Endothelial cell of umbilical vein (primary cell): ENCODE data around the gene CHST8. TPM values are rescaled to one million over a fixed set of nuclear protein-coding genes. Genes with fewer than 3 reads are reported as not detected.

Experiments
- BruUV-seq: library from RNA; stranded (reverse); fragments of 400-500 nt; replicated peaks from 2 replicates; lab custom pipeline; 2021; lab: Mats Ljungman, UMichigan
- CTCF ChIA-PET: fragments of 300-600, 350-600 bp; sonication (Branson Sonifier 250); formaldehyde crosslinking; loops from one replicate; lab custom pipeline; 2021; ENCODE audit warnings: antibody characterized with exemption, inconsistent platforms; lab: Charles Lee
- POLR2A ChIA-PET: fragments of 300-600, 350-600 bp; sonication (Branson Sonifier 250); formaldehyde crosslinking; loops from one replicate; lab custom pipeline; 2021; ENCODE audit warnings: antibody characterized with exemption, inconsistent platforms; lab: Charles Lee
- DNase-seq: peaks from one replicate; pipeline ENCODE4 v3.0.0-alpha.2; 2011; ENCODE audit warnings: low read depth, low spot score
- FAIRE-seq: peaks from 2 replicates; lab custom pipeline; 2011; peaks lifted over from hg19 to GRCh38; lab: Jason Lieb, UNC
- H2AFZ ChIP-seq: 2 replicates; pipeline ENCODE4 v1.6.0; 2012; ENCODE audit warnings: low read depth, low read length, control low read depth, inconsistent platforms
- H3K27ac ChIP-seq: 2 replicates; pipeline ENCODE4 v1.5.1; 2011; ENCODE audit warnings: low read depth, mild to moderate bottlenecking, control low read depth, low read length, moderate library complexity; ENCODE audit not compliant: insufficient read depth
- H3K27me3 ChIP-seq, 2 experiments: 2 replicates each; pipeline versions ENCODE4 v1.6.0 to v1.6.1; 2011; ENCODE audit warnings: low read length in 2 of 2, mixed read lengths in 1 of 2; ENCODE audit not compliant: control insufficient read depth in 2 of 2, insufficient read depth in 2 of 2
- H3K36me3 ChIP-seq, 2 experiments: 2 replicates in 1 of 2; 3 replicates in 1 of 2; pipeline ENCODE4 v1.5.1; 2011; ENCODE audit warnings: low read length in 2 of 2, mild to moderate bottlenecking in 1 of 2, moderate library complexity in 1 of 2; ENCODE audit not compliant: control insufficient read depth in 2 of 2, insufficient read depth in 2 of 2; ENCODE audit errors: extremely low read depth in 1 of 2
- H3K4me1 ChIP-seq: 3 replicates; pipeline ENCODE4 v1.5.1; 2011; ENCODE audit warnings: mild to moderate bottlenecking, low read length; ENCODE audit not compliant: control insufficient read depth, insufficient read depth; ENCODE audit errors: extremely low read depth
- H3K4me2 ChIP-seq: 2 replicates; pipeline ENCODE4 v1.6.1; 2011; ENCODE audit warnings: low read length, control low read depth, mixed read lengths; ENCODE audit not compliant: insufficient read depth
- H3K4me3 ChIP-seq, 3 experiments: fragments of 200-600 bp in 1 of 3; sonication (generic), shearing (Covaris generic) in 1 of 3; replicated peaks in 1 of 3; 2 replicates each; pipeline ENCODE4 v1.5.1; 2011 to 2016; ENCODE audit warnings: control low read depth in 3 of 3, low read length in 3 of 3, mild to moderate bottlenecking in 2 of 3, inconsistent platforms in 1 of 3, low read depth in 1 of 3, moderate library complexity in 1 of 3; ENCODE audit not compliant: insufficient read depth in 1 of 3
- H3K79me2 ChIP-seq: 2 replicates; pipeline ENCODE4 v1.6.0; 2012; ENCODE audit warnings: low read length, inconsistent platforms; ENCODE audit not compliant: control insufficient read depth, insufficient read depth
- H3K9ac ChIP-seq: replicated peaks from 2 replicates; pipeline ENCODE3; 2011; ENCODE audit warnings: low read length, control low read depth; ENCODE audit not compliant: insufficient read depth; ENCODE audit errors: extremely low read depth
- H3K9me1 ChIP-seq: replicated peaks from 3 replicates; pipeline ENCODE4 v1.6.0; 2011; ENCODE audit warnings: mild to moderate bottlenecking, low read length; ENCODE audit not compliant: control insufficient read depth, insufficient read depth; ENCODE audit errors: extremely low read depth
- H3K9me3 ChIP-seq: replicated peaks from 2 replicates; pipeline ENCODE4 v1.5.1; 2012; ENCODE audit warnings: low read length, inconsistent platforms; ENCODE audit not compliant: control insufficient read depth, insufficient read depth
- H4K20me1 ChIP-seq: replicated peaks from 2 replicates; pipeline ENCODE3; 2011; ENCODE audit warnings: mild to moderate bottlenecking, low read length; ENCODE audit not compliant: control insufficient read depth, insufficient read depth; ENCODE audit errors: extremely low read depth
- CTCF ChIP-seq, 2 donors: IDR thresholded peaks; 1 replicate in 1 of 2; 2 replicates in 1 of 2; pipeline ENCODE4 v1.5.1; 2011; ENCODE audit warnings: low read length in 2 of 2, mild to moderate bottlenecking in 2 of 2, moderate library complexity in 2 of 2, control low read depth in 1 of 2, inconsistent platforms in 1 of 2, low read depth in 1 of 2; ENCODE audit not compliant: insufficient read depth in 1 of 2; ENCODE audit errors: extremely low read depth in 1 of 2
- EZH2 ChIP-seq: IDR thresholded peaks from 2 replicates; pipeline ENCODE4 v1.6.1; 2012; ENCODE audit warnings: borderline replicate concordance, low read depth, mild to moderate bottlenecking, moderate library complexity, low read length, inconsistent platforms; ENCODE audit not compliant: severe bottlenecking
- FOS ChIP-seq: IDR thresholded peaks from 2 replicates; pipeline ENCODE4 v1.6.1; 2011; ENCODE audit warnings: mild to moderate bottlenecking, low read length, moderate library complexity, borderline replicate concordance; ENCODE audit not compliant: insufficient read depth
- GATA2 ChIP-seq: IDR thresholded peaks from 2 replicates; pipeline ENCODE4 v1.7.0; 2011; ENCODE audit warnings: low read depth, mild to moderate bottlenecking, moderate library complexity, mixed read lengths, low read length; ENCODE audit not compliant: insufficient read length, insufficient read depth
- JUN ChIP-seq: IDR thresholded peaks from 2 replicates; pipeline ENCODE4 v1.6.1; 2011; ENCODE audit warnings: borderline replicate concordance, low read depth; ENCODE audit not compliant: insufficient read length, insufficient read depth
- MAX ChIP-seq: IDR thresholded peaks from 2 replicates; pipeline ENCODE4 v1.6.1; 2011; ENCODE audit not compliant: insufficient read depth, insufficient read length
- MYC ChIP-seq: IDR thresholded peaks from one replicate; pipeline ENCODE4 v1.6.1; 2011; ENCODE audit warnings: mild to moderate bottlenecking, low read depth, low read length
- POLR2A ChIP-seq: IDR thresholded peaks from 2 replicates; pipeline ENCODE4 v1.6.1; 2012; ENCODE audit warnings: low read depth, mild to moderate bottlenecking, control low read depth, low read length
- POLR2AphosphoS5 ChIP-seq: IDR thresholded peaks from 2 replicates; pipeline ENCODE4 v1.6.1; 2012; ENCODE audit warnings: low read depth, mild to moderate bottlenecking, control low read depth, low read length, moderate library complexity; ENCODE audit not compliant: insufficient read depth
- dilution Hi-C: fragments of 300-500 bp; cut with MboI; formaldehyde crosslinking; loops from one replicate; pipeline ENCODE4 v1.15.0; 2019; ENCODE audit warnings: low sequenced_read_pairs; ENCODE audit not compliant: extremely low pct_ligation_motif_present
- intact Hi-C: fragments of 100-400 bp; cut with micrococcal nuclease; formaldehyde crosslinking; loops from one replicate; pipeline ENCODE4 v1.10.0; 2022
- polyA plus RNA-seq, 4 experiments: library from polyadenylated mRNA; depleted of rRNA in 3 of 4; stranded (reverse) in 3 of 4; unstranded in 1 of 4; fragments of >200 nt; gene quantifications; 2 replicates each; pipeline versions ENCODE4 v1.2.1 to v1.2.3, GENCODE V29; 2011 to 2012; ENCODE audit warnings: missing spikeins in 1 of 4
- total RNA-seq: library from RNA; stranded (reverse); gene quantifications from 2 replicates; pipeline ENCODE4 v1.2.3, GENCODE V29; 2021

The CHST8 gene
- total and polyA plus RNA-seq, 2 donors (not counting 3 experiments of a cell fraction or from before 2014, with no cell fraction given), result not detected

GRCh38 chr19:33659835-33660234, 38.1 kb downstream of the CHST8 start:
- Histone ChIP-seq H3K36me3 (no peaks in the 10 kb centered on the region), H3K27me3 (no peaks in the 10 kb centered on the region), H2AFZ (no peak overlapping the region), H3K27ac (no peak overlapping the region), H3K79me2 (no peaks in the 10 kb centered on the region), H4K20me1 (no peaks in the 10 kb centered on the region), H3K4me2 (no peak overlapping the region), H3K4me1 (no peaks in the 10 kb centered on the region), H3K9me3 (no peaks in the 10 kb centered on the region), H3K9ac (no peak overlapping the region), H3K4me3 (no peak overlapping the region), H3K9me1 (no peaks in the 10 kb centered on the region)
- dilution Hi-C loops (no loop called here), intact Hi-C loops (no loop called here)
- no peak for DNase-seq
- CTCF ChIA-PET, result no interaction called here
- BruUV-seq, result no TSS peak
- FAIRE-seq, result no peak
- TF ChIP-seq FOS (no peak), EZH2 (no peak), POLR2AphosphoS5 (no peak), MAX (no peak), JUN (no peak), POLR2A (no peak), CTCF (IDR thresholded peaks at IDR 0.05; ENCODE audit: extremely low read depth in 1 of 2, insufficient read depth in 1 of 2, low read depth in 1 of 2, low read length in 2 of 2) (no peak), GATA2 (no peak), MYC (no peak)
- POLR2A ChIA-PET, result no interaction called here
